ENCODE data around the gene SH3GL3. TPM values are rescaled to one million over a fixed set of nuclear protein-coding genes. Genes with fewer than 3 reads are reported as not detected.

SH3GL3 gene
- polyA plus RNA-seq, 2 of the 4 experiments (the other 2 are of a cell fraction): 0.19 to 0.21 TPM

DNA sequence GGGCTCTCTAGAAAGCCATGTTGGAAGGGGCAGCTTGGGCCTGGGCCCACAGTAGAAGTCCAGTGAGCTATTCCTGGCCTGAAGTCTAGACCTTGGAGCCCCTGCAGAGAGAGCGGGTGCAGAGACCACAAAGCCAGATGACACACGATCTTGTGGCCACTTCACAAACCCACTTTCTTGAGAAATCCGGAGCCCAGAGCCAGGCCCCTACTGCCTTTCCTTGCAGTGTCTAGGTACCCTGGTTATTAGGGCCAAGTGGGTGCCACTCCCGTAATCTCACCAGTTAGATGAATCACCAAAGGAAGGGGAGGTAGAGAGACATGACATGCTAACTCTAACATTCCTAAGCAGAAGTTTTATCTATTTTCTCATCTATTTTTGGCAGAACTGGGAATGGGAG is 134.2 kb downstream of the SH3GL3 start:
- DNase-seq (ENCODE audit: low read depth in 1 of 2, low spot score in 1 of 2) (no peak), ATAC-seq (no peak), FAIRE-seq (no peak)
- 38% methylated on average over 4 of the region's 4 CpGs for WGBS (ENCODE audit: missing lambda C conversion rate)
- Histone ChIP-seq H3K27ac (no peak overlapping the region), H3K4me3 (no peak overlapping the region), H3K4me1 (no peaks in the 10 kb centered on the region), H3K4me2 (no peak overlapping the region), H3K9me3 (no peaks in the 10 kb centered on the region)
- ChIA-PET POLR2A (no interaction called here), CTCF (interaction anchor here (1.0 kb wide), 2 partner anchors 16 to 23 kb away, joined by 3 read pairs; no protein-coding TSS in a partner anchor)
- TF ChIP-seq HOXB5 (CRISPR knock-in tag; IDR thresholded peaks at IDR 0.05): no peak
- no peak for TF ChIP-seq MAZ (IDR thresholded peaks at IDR 0.05; ENCODE audit: borderline replicate concordance, low read depth, low read length)
- TF ChIP-seq, protein P1, sequence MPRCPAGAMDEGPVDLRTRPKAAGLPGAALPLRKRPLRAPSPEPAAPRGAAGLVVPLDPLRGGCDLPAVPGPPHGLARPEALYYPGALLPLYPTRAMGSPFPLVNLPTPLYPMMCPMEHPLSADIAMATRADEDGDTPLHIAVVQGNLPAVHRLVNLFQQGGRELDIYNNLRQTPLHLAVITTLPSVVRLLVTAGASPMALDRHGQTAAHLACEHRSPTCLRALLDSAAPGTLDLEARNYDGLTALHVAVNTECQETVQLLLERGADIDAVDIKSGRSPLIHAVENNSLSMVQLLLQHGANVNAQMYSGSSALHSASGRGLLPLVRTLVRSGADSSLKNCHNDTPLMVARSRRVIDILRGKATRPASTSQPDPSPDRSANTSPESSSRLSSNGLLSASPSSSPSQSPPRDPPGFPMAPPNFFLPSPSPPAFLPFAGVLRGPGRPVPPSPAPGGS (IDR thresholded peaks at IDR 0.05): no peak
- TF ChIP-seq PHF8 (IDR thresholded peaks at IDR 0.05; ENCODE audit: borderline replicate concordance, low read depth): no peak
- TF ChIP-seq ESRRA (IDR thresholded peaks at IDR 0.05; ENCODE audit: borderline replicate concordance, low read length): no peak
- TF ChIP-seq ELK1 (IDR thresholded peaks at IDR 0.05; ENCODE audit: low read depth, low read length): no peak
- no peak for TF ChIP-seq RFX5 (IDR thresholded peaks at IDR 0.05)
- TF ChIP-seq SMC3 (IDR thresholded peaks at IDR 0.05): no peak
- TF ChIP-seq NPAS2 (CRISPR knock-in tag; IDR thresholded peaks at IDR 0.05; ENCODE audit: borderline replicate concordance): no peak
- no peak for TF ChIP-seq ZFP36 (IDR thresholded peaks at IDR 0.05; ENCODE audit: borderline replicate concordance, partially characterized antibody)
- no peak for TF ChIP-seq POLR2A (IDR thresholded peaks at IDR 0.05; ENCODE audit: low read length)
- no peak for TF ChIP-seq CHD4 (IDR thresholded peaks at IDR 0.05; ENCODE audit: borderline replicate concordance)
- TF ChIP-seq FOXS1 (CRISPR knock-in tag; IDR thresholded peaks at IDR 0.05): no peak
- no peak for TF ChIP-seq NR3C1 (IDR thresholded peaks at IDR 0.05)

- Histone ChIP-seq H3K27ac (no peak overlapping the region), H3K9me3 (no peaks in the 10 kb centered on the region), H3K4me3 (no peak overlapping the region), H3K4me2 (no peak overlapping the region), H3K4me1 (no peaks in the 10 kb centered on the region)
- ChIA-PET POLR2A (no interaction called here), CTCF (interaction anchor here (1.0 kb wide), 1 partner anchor 24 kb away, joined by 3 read pairs; no protein-coding TSS in a partner anchor)
- ATAC-seq (no peak), FAIRE-seq (no peak), DNase-seq (ENCODE audit: low read depth in 1 of 2, low spot score in 1 of 2) (no peak)
- TF ChIP-seq, protein P2, sequence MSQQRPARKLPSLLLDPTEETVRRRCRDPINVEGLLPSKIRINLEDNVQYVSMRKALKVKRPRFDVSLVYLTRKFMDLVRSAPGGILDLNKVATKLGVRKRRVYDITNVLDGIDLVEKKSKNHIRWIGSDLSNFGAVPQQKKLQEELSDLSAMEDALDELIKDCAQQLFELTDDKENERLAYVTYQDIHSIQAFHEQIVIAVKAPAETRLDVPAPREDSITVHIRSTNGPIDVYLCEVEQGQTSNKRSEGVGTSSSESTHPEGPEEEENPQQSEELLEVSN (IDR thresholded peaks at IDR 0.05; ENCODE audit: borderline replicate concordance, low read depth): no peak
- TF ChIP-seq NR3C1 (IDR thresholded peaks at IDR 0.05) (no peak), RFX5 (IDR thresholded peaks at IDR 0.05) (no peak)
- WGBS (ENCODE audit: missing lambda C conversion rate): 43% methylated on average over 4 of the region's 4 CpGs
Observed at GRCh38 chr15:83582381-83582780, 135.2 kb downstream of the SH3GL3 start.

DNA sequence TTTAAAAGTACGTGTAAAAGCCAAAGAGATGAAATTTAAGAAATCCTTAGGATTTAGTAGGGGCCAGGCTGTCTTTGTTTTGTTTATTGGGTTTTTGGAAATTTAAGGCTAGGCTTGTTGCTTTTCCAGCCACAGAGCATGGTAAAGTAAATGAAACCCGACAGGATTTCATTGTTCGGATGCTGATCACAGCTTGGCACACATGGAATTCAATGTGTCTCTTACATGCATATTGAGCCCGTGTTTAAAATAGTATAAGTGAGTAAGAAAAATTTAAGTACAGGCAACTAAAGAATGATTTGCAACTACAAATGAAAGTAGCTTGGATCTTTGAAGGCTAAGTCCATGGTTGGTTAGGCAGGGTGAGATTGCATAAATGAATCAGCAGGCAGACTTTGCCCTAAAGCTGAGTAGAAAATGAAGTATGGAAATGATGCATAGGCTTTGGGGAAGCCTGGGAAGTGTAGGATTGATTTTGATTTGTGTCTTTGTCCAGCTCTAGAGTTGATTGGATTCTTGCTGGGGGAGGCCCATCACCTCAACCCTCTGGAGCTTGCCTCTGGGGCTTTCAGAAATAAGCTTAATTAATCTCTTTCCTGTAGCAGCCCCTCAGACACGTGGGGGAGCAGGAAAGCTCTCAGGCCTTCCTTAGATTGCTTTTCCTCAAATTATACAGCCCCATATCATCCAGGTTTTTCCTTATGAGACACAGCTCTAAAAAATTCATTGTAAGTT is 138.6 kb downstream of the SH3GL3 start:
- TF ChIP-seq RFX5 (IDR thresholded peaks at IDR 0.05) (no peak), TP53 (CRISPR knock-in tag; IDR thresholded peaks at IDR 0.05) (no peak), GATA3 (IDR thresholded peaks at IDR 0.05; ENCODE audit: borderline replicate concordance) (no peak), HDAC2 (IDR thresholded peaks at IDR 0.05) (no peak), CBX2 (IDR thresholded peaks at IDR 0.05; ENCODE audit: borderline replicate concordance, low read depth) (no peak), CBX8 (IDR thresholded peaks at IDR 0.05) (no peak), HEYL (CRISPR knock-in tag; IDR thresholded peaks at IDR 0.05) (no peak), NR3C1 (IDR thresholded peaks at IDR 0.05) (no peak), CHD4 (IDR thresholded peaks at IDR 0.05; ENCODE audit: borderline replicate concordance) (no peak), RNF2 (IDR thresholded peaks at IDR 0.05; ENCODE audit: borderline replicate concordance, low read depth) (no peak)
- TF ChIP-seq, protein P1 (IDR thresholded peaks at IDR 0.05): no peak
- Histone ChIP-seq H3K4me1 (no peaks in the 10 kb centered on the region), H3K9me3 (no peaks in the 10 kb centered on the region), H3K4me3 (no peak overlapping the region), H3K27ac (no peak overlapping the region), H3K4me2 (no peak overlapping the region)
- ChIA-PET CTCF (interaction anchor here (0.7 to 3.7 kb wide), 7 partner anchors 13 to 340 kb away, joined by 3 to 23 read pairs (median 4); no protein-coding TSS in a partner anchor), POLR2A (no interaction called here)
- FAIRE-seq (no peak), ATAC-seq (no peak), DNase-seq (ENCODE audit: low read depth in 1 of 2, low spot score in 1 of 2) (no peak)
- 25% methylated on average over 5 of the region's 5 CpGs for WGBS (ENCODE audit: missing lambda C conversion rate)
